H1 (cell line): ENCODE results near the gene SAPCD1. TPM values are rescaled to one million over a fixed set of nuclear protein-coding genes. Genes with fewer than 3 reads are reported as not detected.

Source experiments
- CTCF ChIA-PET: fragments of 300-600 bp; sonication (Branson Sonifier 250); formaldehyde crosslinking; loops from one replicate; lab custom pipeline; 2021; ENCODE audit not compliant: partially characterized antibody; lab: Charles Lee
- POLR2A ChIA-PET: fragments of 300-600 bp; sonication (Branson Sonifier 250); formaldehyde crosslinking; loops from one replicate; lab custom pipeline; 2021; ENCODE audit warnings: inconsistent platforms; ENCODE audit not compliant: partially characterized antibody; lab: Charles Lee
- DNase-seq, 2 experiments: peaks; one replicate each; pipeline versions ENCODE4 v3.0.0 to v3.0.0-alpha.2; 2010 to 2022; ENCODE audit warnings: low spot score in 2 of 2, low read depth in 1 of 2, mixed read lengths in 1 of 2
- FAIRE-seq: peaks from 2 replicates; lab custom pipeline; 2011; peaks lifted over from hg19 to GRCh38; lab: Jason Lieb, UNC
- H2AFZ ChIP-seq: 2 replicates; pipeline ENCODE4 v1.8.1; 2012; ENCODE audit warnings: low read length, inconsistent platforms
- H2AK5ac ChIP-seq: 2 replicates; pipeline ENCODE4 v1.6.1; 2013; ENCODE audit warnings: low read depth, low read length
- H2BK120ac ChIP-seq: replicated peaks from 2 replicates; pipeline ENCODE3; 2013; ENCODE audit warnings: low read depth, low read length, inconsistent platforms
- H2BK12ac ChIP-seq: 2 replicates; pipeline ENCODE4 v1.6.1; 2013; ENCODE audit warnings: low read depth, low read length
- H2BK15ac ChIP-seq: 2 replicates; pipeline ENCODE4 v1.6.1; 2013; ENCODE audit warnings: low read length
- H2BK20ac ChIP-seq: 2 replicates; pipeline ENCODE4 v1.6.1; 2013; ENCODE audit warnings: low read length
- H2BK5ac ChIP-seq: 2 replicates; pipeline ENCODE4 v1.6.1; 2013; ENCODE audit warnings: low read depth, low read length
- H3K14ac ChIP-seq: 2 replicates; pipeline ENCODE4 v1.6.1; 2013; ENCODE audit warnings: inconsistent platforms; ENCODE audit not compliant: insufficient read length
- H3K18ac ChIP-seq: 2 replicates; pipeline ENCODE4 v1.6.1; 2013; ENCODE audit warnings: low read length; ENCODE audit errors: extremely low read depth
- H3K23ac ChIP-seq: 2 replicates; pipeline ENCODE4 v1.6.1; 2013; ENCODE audit warnings: inconsistent platforms; ENCODE audit not compliant: insufficient read length
- H3K23me2 ChIP-seq: 2 replicates; pipeline ENCODE4 v1.6.1; 2013; ENCODE audit warnings: low read depth, low read length
- H3K27ac ChIP-seq: 2 replicates; pipeline ENCODE4 v1.6.1; 2011; ENCODE audit warnings: low read depth, low read length, inconsistent platforms
- H3K27me3 ChIP-seq, 4 experiments: replicated peaks in 1 of 4; 1 replicate in 1 of 4; 2 replicates in 3 of 4; pipeline versions ENCODE4 v1.6.1 to v1.8.1; 2011 to 2013; ENCODE audit warnings: low read length in 3 of 4, mild to moderate bottlenecking in 3 of 4, inconsistent platforms in 2 of 4, mixed read lengths in 2 of 4, moderate library complexity in 1 of 4; ENCODE audit not compliant: control insufficient read depth in 3 of 4, insufficient read depth in 3 of 4; ENCODE audit errors: extremely low read depth in 1 of 4
- H3K36me3 ChIP-seq, 4 experiments: 2 replicates each; pipeline versions ENCODE4 v1.6.1 to v1.8.1; 2011 to 2013; ENCODE audit warnings: mild to moderate bottlenecking in 4 of 4, low read length in 3 of 4, moderate library complexity in 2 of 4, control low read depth in 1 of 4, inconsistent platforms in 1 of 4; ENCODE audit not compliant: insufficient read depth in 4 of 4, control insufficient read depth in 2 of 4
- H3K4ac ChIP-seq: replicated peaks from 2 replicates; pipeline ENCODE3; 2013; ENCODE audit warnings: low read length, low read depth, mixed read lengths, inconsistent platforms; ENCODE audit not compliant: insufficient read length
- H3K4me1 ChIP-seq, 4 experiments: replicated peaks in 1 of 4; 1 replicate in 1 of 4; 2 replicates in 3 of 4; pipeline versions ENCODE4 v1.6.1 to v1.8.1; 2011 to 2013; ENCODE audit warnings: low read length in 3 of 4, inconsistent platforms in 2 of 4, mixed read lengths in 1 of 4; ENCODE audit not compliant: insufficient read depth in 4 of 4, control insufficient read depth in 3 of 4
- H3K4me2 ChIP-seq, 2 experiments: 2 replicates each; pipeline versions ENCODE4 v1.6.1 to v1.8.1; 2011 to 2013; ENCODE audit warnings: low read depth in 2 of 2, low read length in 2 of 2, control low read depth in 1 of 2, inconsistent platforms in 1 of 2, mild to moderate bottlenecking in 1 of 2; ENCODE audit not compliant: insufficient read depth in 1 of 2
- H3K4me3 ChIP-seq, 4 experiments: fragments of 200-600, 300-600 bp in 1 of 4; sonication (generic), shearing (Covaris generic), sonication (Bioruptor Twin) in 1 of 4; 2 replicates each; pipeline versions ENCODE4 v1.5.1 to v1.8.1; 2011 to 2016; ENCODE audit warnings: low read length in 4 of 4, low read depth in 3 of 4, control low read depth in 2 of 4, inconsistent platforms in 2 of 4, mild to moderate bottlenecking in 2 of 4, mixed read lengths in 1 of 4, moderate library complexity in 1 of 4; ENCODE audit not compliant: insufficient read depth in 2 of 4; ENCODE audit errors: extremely low read depth in 1 of 4
- H3K56ac ChIP-seq: replicated peaks from 2 replicates; pipeline ENCODE3; 2013; ENCODE audit warnings: low read depth, mild to moderate bottlenecking, mixed read lengths, low read length, inconsistent platforms; ENCODE audit not compliant: insufficient read length
- H3K79me1 ChIP-seq: 2 replicates; pipeline ENCODE4 v1.6.1; 2013; ENCODE audit warnings: low read depth, low read length, control low read depth
- H3K79me2 ChIP-seq, 2 experiments: 2 replicates each; pipeline versions ENCODE4 v1.6.1 to v1.8.1; 2012 to 2013; ENCODE audit warnings: low read length in 2 of 2, mild to moderate bottlenecking in 2 of 2, inconsistent platforms in 1 of 2; ENCODE audit not compliant: insufficient read depth in 2 of 2, control insufficient read depth in 1 of 2
- H3K9ac ChIP-seq, 4 experiments: replicated peaks in 1 of 4; 1 replicate in 1 of 4; 2 replicates in 3 of 4; pipeline versions ENCODE4 v1.6.1 to v1.8.1; 2011 to 2013; ENCODE audit warnings: low read depth in 3 of 4, low read length in 3 of 4, control low read depth in 2 of 4, mild to moderate bottlenecking in 2 of 4, moderate library complexity in 2 of 4, inconsistent platforms in 1 of 4; ENCODE audit errors: extremely low read depth in 1 of 4
- H3K9me3 ChIP-seq, 2 experiments: 2 replicates each; pipeline versions ENCODE4 v1.6.1 to v1.8.1; 2012 to 2013; ENCODE audit warnings: mild to moderate bottlenecking in 2 of 2, moderate library complexity in 2 of 2, control low read depth in 1 of 2, inconsistent platforms in 1 of 2, low read depth in 1 of 2, low read length in 1 of 2, mixed read lengths in 1 of 2; ENCODE audit not compliant: insufficient read depth in 2 of 2
- H4K20me1 ChIP-seq, 2 experiments: replicated peaks in 1 of 2; 2 replicates each; pipeline versions ENCODE3 to v1.8.1; 2011 to 2013; ENCODE audit warnings: inconsistent platforms in 2 of 2, low read length in 2 of 2, mild to moderate bottlenecking in 1 of 2; ENCODE audit not compliant: insufficient read depth in 2 of 2, control insufficient read depth in 1 of 2
- H4K5ac ChIP-seq: 2 replicates; pipeline ENCODE4 v1.6.1; 2013; ENCODE audit warnings: low read length, low read depth, mixed read lengths, inconsistent platforms; ENCODE audit not compliant: insufficient read length
- H4K8ac ChIP-seq: 2 replicates; pipeline ENCODE4 v1.8.0; 2013; ENCODE audit warnings: mild to moderate bottlenecking, moderate library complexity, low read length, inconsistent platforms; ENCODE audit not compliant: insufficient read depth; ENCODE audit errors: extremely low read depth
- H4K91ac ChIP-seq: replicated peaks from 2 replicates; pipeline ENCODE3; 2013; ENCODE audit warnings: low read length, mixed read lengths, inconsistent platforms; ENCODE audit not compliant: insufficient read length
- ASH2L ChIP-seq: fragments of 200-600, 300-600 bp; sonication (generic); IDR thresholded peaks from one replicate; pipeline ENCODE4 v1.7.1; 2017; ENCODE audit warnings: low read length
- EGR1 ChIP-seq: IDR thresholded peaks from 2 replicates; pipeline ENCODE4 v1.6.1; 2011; ENCODE audit warnings: low read depth, low read length, borderline replicate concordance
- PHF8 ChIP-seq: fragments of 200-600 bp; sonication (generic); conservative IDR thresholded peaks from 2 replicates; pipeline ENCODE4 v1.7.1; 2012; ENCODE audit warnings: low read depth, mild to moderate bottlenecking, inconsistent platforms, low read length, moderate library complexity
- SAP30 ChIP-seq: fragments of 300-600 bp; sonication (generic); IDR thresholded peaks from 2 replicates; pipeline ENCODE4 v1.7.1; 2012; ENCODE audit warnings: low read length, moderate library complexity, mild to moderate bottlenecking, inconsistent platforms; ENCODE audit not compliant: insufficient read depth, insufficient replicate concordance
- YY1 ChIP-seq: IDR thresholded peaks from 2 replicates; pipeline ENCODE4 v1.6.1; 2011; ENCODE audit warnings: low read depth, mild to moderate bottlenecking, low read length
- WGBS, 2 experiments: shearing (Covaris generic) in 1 of 2; methylation state at CpG; one replicate each; pipeline versions ENCODE4 v1.1.6 to v1.1.7; 2013 to 2015; ENCODE audit warnings: low lambda C conversion rate in 2 of 2, mixed read lengths in 2 of 2, inconsistent platforms in 1 of 2, low coverage in 1 of 2, missing lambda C conversion rate in 1 of 2; ENCODE audit not compliant: insufficient replicate concordance in 2 of 2, insufficient coverage in 1 of 2, insufficient read length in 1 of 2; ENCODE audit errors: extremely low coverage in 1 of 2, missing lambda C conversion rate in 1 of 2; 5-methylcytosine and 5-hydroxymethylcytosine counted together
- polyA plus RNA-seq, 7 experiments: library from polyadenylated mRNA; depleted of rRNA in 3 of 7; stranded (reverse) in 5 of 7; unstranded in 2 of 7; fragments of >200 nt in 5 of 7; fragments of 200-250 nt in 2 of 7; gene quantifications; 1 replicate in 5 of 7; 2 replicates in 1 of 7; 4 replicates in 1 of 7; pipeline versions ENCODE4 v1.2.1 to v1.2.3, GENCODE V29; 2011 to 2013; ENCODE audit warnings: missing spikeins in 2 of 7, mixed read lengths in 2 of 7
- total RNA-seq: library from RNA; stranded (reverse); fragmentation: NEBNext Ultra II Directional; extraction: Animal tissue kit (Norgen Biotek cat#: 25700); gene quantifications from 2 replicates; pipeline ENCODE4 v1.2.1, GENCODE V29; 2021

SAPCD1 gene
- total and polyA plus RNA-seq, 2 of the 8 experiments (the other 6 are each of a cell fraction or from before 2014, with no cell fraction given) = 3.1 to 5.9 TPM

- Histone ChIP-seq H3K18ac (peak overlapping the region; percentile 99), H2AK5ac (no peak overlapping the region), H3K56ac (peak overlapping the region; percentile 81), H3K79me2 (peaks cover 0 to 19% of the 10 kb centered on the region in 2 experiments; a peak in 2 of 4 replicates), H2BK5ac (peak overlapping the region; percentile 73), H3K14ac (no peak overlapping the region), H3K9ac (peak overlapping the region; percentile 46 to 99 (median 95)), H3K23me2 (peaks cover 5% of the 10 kb centered on the region; the same call in 1 of the 2 replicates), H2BK120ac (peak overlapping the region; percentile 75), H2AFZ (no peak overlapping the region), H4K8ac (peak overlapping the region; percentile 89), H4K91ac (peak overlapping the region; percentile 77), H2BK20ac (no peak overlapping the region), H3K23ac (no peak overlapping the region), H3K79me1 (peaks cover 3% of the 10 kb centered on the region; the same call in 1 of the 2 replicates), H3K9me3 (no peaks in the 10 kb centered on the region), H2BK15ac (no peak overlapping the region), H3K4me1 (peaks cover 0 to 2% (median under 1%) of the 10 kb centered on the region in 4 experiments; a peak in 3 of 7 replicates), H2BK12ac (no peak overlapping the region), H3K36me3 (peaks cover 2 to 35% (median 14%) of the 10 kb centered on the region in 4 experiments; a peak in 6 of 8 replicates), H4K20me1 (peaks cover 1 to 6% of the 10 kb centered on the region in 2 experiments), H3K27me3 (no peaks in the 10 kb centered on the region), H3K4me2 (peak overlapping the region; percentile 89 to 94), H3K4ac (peak overlapping the region; percentile 78), H3K4me3 (peak overlapping the region; percentile 82 to 95 (median 90)), H4K5ac (peak overlapping the region; percentile 4), H3K27ac (peak overlapping the region; percentile 99)
- FAIRE-seq (no peak), DNase-seq (no peak)
- TF ChIP-seq PHF8 (peak; percentile 72), EGR1 (peak; percentile 29; the same call in 1 of the 2 replicates), SAP30 (peak; percentile 83), ASH2L (peak; percentile 64), YY1 (no peak)
- whole genome bisulfite sequencing, 2 experiments = 2% methylated on average over 38 of the region's 44 CpGs; no CpG with 5 or more reads in 1 of the 2 experiments
- CTCF ChIA-PET = interaction anchor here (0.5 to 5.9 kb wide), 15 partner anchors 8 to 158 kb away, joined by 3 to 28 read pairs (median 6); partner anchors contain the start of genes HSPA1A, HSPA1B, HSPA1L and LSM2
- POLR2A ChIA-PET = interaction anchor here (0.9 to 7.6 kb wide), 23 partner anchors 9 to 254 kb away, joined by 3 to 81 read pairs (median 6); partner anchors contain the start of genes HSPA1A, HSPA1B, HSPA1L and LSM2
Observed at GRCh38 chr6:31794866-31795615, 32.6 kb downstream of the SAPCD1 start.
